Measurements from ENCODE around the gene VWA7.
A peak's percentile ranks its signal among the peaks of the same experiment; 100 is the strongest.

VWA7 gene

GRCh38 chr6:31799781-31800180 lies 22.7 kb upstream of the VWA7 start:
- TF ChIP-seq CTCF (IDR thresholded peaks at IDR 0.05), result no peak
- TF ChIP-seq ZFX (IDR thresholded peaks at IDR 0.05; ENCODE audit: borderline replicate concordance), result no peak
- H3K27ac ChIP-seq, result no peak overlapping the region

- H3K27ac ChIP-seq, result peak overlapping the region; percentile 88
- TF ChIP-seq ZFX (IDR thresholded peaks at IDR 0.05; ENCODE audit: borderline replicate concordance) (no peak), CTCF (IDR thresholded peaks at IDR 0.05) (no peak)
These were observed 20.5 kb upstream of the VWA7 start for GRCh38 chr6:31797588-31797987.

- TF ChIP-seq ZFX (IDR thresholded peaks at IDR 0.05; ENCODE audit: borderline replicate concordance), result no peak
- TF ChIP-seq CTCF (IDR thresholded peaks at IDR 0.05), result no peak
- peak overlapping the region; percentile 88 for H3K27ac ChIP-seq
These were observed 19.9 kb upstream of the VWA7 start for GRCh38 chr6:31796993-31797385.

GRCh38 chr6:31795616-31796298 lies 18.6 kb upstream of the VWA7 start, which contains the start of gene VARS1:
Gene VARS1 (minus strand): TSS chr6:31795752. CDS start chr6:31795217, 535 bp downstream.
- TF ChIP-seq CTCF (IDR thresholded peaks at IDR 0.05), result peak; percentile 93
- TF ChIP-seq ZFX (IDR thresholded peaks at IDR 0.05; ENCODE audit: borderline replicate concordance), result no peak
- H3K27ac ChIP-seq, result peak within 1 kb of the TSS; percentile 88

- H3K27ac ChIP-seq, result peak overlapping the region; percentile 88
- TF ChIP-seq ZFX (IDR thresholded peaks at IDR 0.05; ENCODE audit: borderline replicate concordance) (no peak), CTCF (IDR thresholded peaks at IDR 0.05) (no peak)
These were observed 17.9 kb upstream of the VWA7 start for GRCh38 chr6:31794866-31795615.

GRCh38 chr6:31794294-31794865 lies 17.3 kb upstream of the VWA7 start:
- H3K27ac ChIP-seq, result peak overlapping the region; percentile 88
- TF ChIP-seq CTCF (IDR thresholded peaks at IDR 0.05) (no peak), ZFX (IDR thresholded peaks at IDR 0.05; ENCODE audit: borderline replicate concordance) (no peak)

GRCh38 chr6:31793927-31794245 lies 16.8 kb upstream of the VWA7 start:
- peak overlapping the region; percentile 88 for H3K27ac ChIP-seq

Data from 22Rv1 (cell line).